NCI-H446 treated with DMSO at 0.1 percent for 48 hours (cell line): ENCODE measurements around the gene TFAP2A.

Experiments used
- DNase-seq: peaks from one replicate; lab custom pipeline; 2025; lab: John Stamatoyannopoulos, UW

TFAP2A gene

GRCh38 chr6:10414756-10415616 lies at the start of gene TFAP2A:
TFAP2A (minus strand) TSS chr6:10415074; CDS start chr6:10414991, 83 bp downstream.
- no peak for DNase-seq

GRCh38 chr6:10463491-10464481 lies 48.9 kb upstream of the TFAP2A start:
- DNase-seq, result no peak

- DNase-seq, result no peak
Measured at GRCh38 chr6:10463040-10463439, 48.2 kb upstream of the TFAP2A start.

- no peak for DNase-seq
Measured at GRCh38 chr6:10461850-10462249, 47.0 kb upstream of the TFAP2A start.

- no peak for DNase-seq
Measured at GRCh38 chr6:10460096-10460495, 45.2 kb upstream of the TFAP2A start.

GRCh38 chr6:10458287-10458686 lies 43.4 kb upstream of the TFAP2A start:
- no peak for DNase-seq

- DNase-seq, result no peak
Measured at GRCh38 chr6:10453596-10453995, 38.7 kb upstream of the TFAP2A start.

- no peak for DNase-seq
Measured at GRCh38 chr6:10451828-10452509, 37.1 kb upstream of the TFAP2A start.

- no peak for DNase-seq
Measured at GRCh38 chr6:10451394-10451793, 36.5 kb upstream of the TFAP2A start.

- DNase-seq, result no peak
Measured at GRCh38 chr6:10449751-10450150, 34.9 kb upstream of the TFAP2A start.

GRCh38 chr6:10448096-10448495 lies 33.2 kb upstream of the TFAP2A start:
- DNase-seq, result no peak

- no peak for DNase-seq
Measured at GRCh38 chr6:10446548-10446947, 31.7 kb upstream of the TFAP2A start.

GRCh38 chr6:10441655-10442009 lies 26.8 kb upstream of the TFAP2A start:
- DNase-seq, result no peak

GRCh38 chr6:10441004-10441654 lies 26.3 kb upstream of the TFAP2A start:
- DNase-seq, result no peak

GRCh38 chr6:10437891-10438290 lies 23.0 kb upstream of the TFAP2A start:
- DNase-seq, result no peak

- DNase-seq, result no peak
Measured at GRCh38 chr6:10434235-10434634, 19.4 kb upstream of the TFAP2A start.

GRCh38 chr6:10433322-10433721 lies 18.4 kb upstream of the TFAP2A start:
- no peak for DNase-seq

GRCh38 chr6:10431423-10432164 lies 16.7 kb upstream of the TFAP2A start:
- no peak for DNase-seq

- no peak for DNase-seq
Measured at GRCh38 chr6:10429638-10430427, 15.0 kb upstream of the TFAP2A start.

GRCh38 chr6:10426781-10427279 lies 12.0 kb upstream of the TFAP2A start:
- no peak for DNase-seq
